Activated B cell treated with CpG ODN at 0.5 μM for 24 hours (primary cell): ENCODE data around the gene ERC2. TPM values are rescaled to one million over a fixed set of nuclear protein-coding genes. Genes with fewer than 3 reads are reported as not detected.

ENCODE experiments used
- ATAC-seq: fragments of 200-7000 bp; cut with Tn5 transposase; one replicate; pipeline ENCODE4 v1.10.0; 2021; ENCODE audit warnings: low read depth, mild to moderate bottlenecking, moderate library complexity
- CTCF ChIA-PET: fragments of 350-600 bp; sonication (Branson Sonifier 250); formaldehyde crosslinking; loops from one replicate; lab custom pipeline; 2021; ENCODE audit warnings: antibody characterized with exemption; lab: Charles Lee
- POLR2A ChIA-PET: fragments of 350-600 bp; sonication (Branson Sonifier 250); formaldehyde crosslinking; loops from one replicate; lab custom pipeline; 2021; ENCODE audit warnings: antibody characterized with exemption; lab: Charles Lee
- DNase-seq: peaks from one replicate; pipeline ENCODE4 v3.0.0; 2022
- H3K27ac Mint-ChIP-seq: one replicate; pipeline ENCODE4 v1.8.0; 2020; ENCODE audit warnings: mixed read lengths
- H3K27me3 Mint-ChIP-seq: one replicate; pipeline ENCODE4 v1.8.0; 2021; ENCODE audit warnings: mixed read lengths
- H3K36me3 Mint-ChIP-seq: one replicate; pipeline ENCODE4 v1.8.0; 2021; ENCODE audit warnings: low read depth, mixed read lengths
- H3K4me1 Mint-ChIP-seq: one replicate; pipeline ENCODE4 v1.8.0; 2021; ENCODE audit warnings: mixed read lengths
- H3K4me3 Mint-ChIP-seq: one replicate; pipeline ENCODE4 v1.8.0; 2020; ENCODE audit warnings: mild to moderate bottlenecking, mixed read lengths
- H3K9me3 Mint-ChIP-seq: one replicate; pipeline ENCODE4 v1.8.0; 2020; ENCODE audit warnings: mixed read lengths
- intact Hi-C: fragments of 100-400 bp; cut with micrococcal nuclease; formaldehyde crosslinking; loops from one replicate; pipeline ENCODE4 v1.15.1; 2024
- total RNA-seq: library from RNA; stranded (reverse); gene quantifications from 2 replicates; pipeline ENCODE4 v1.2.3, GENCODE V29; 2022
- TF ChIP-seq, protein P1 (sequence below): fragments of 200-600 bp; IDR thresholded peaks from one replicate; pipeline ENCODE4 v1.8.0; 2022; ENCODE audit warnings: antibody characterized with exemption, mild to moderate bottlenecking

The ERC2 gene
- total RNA-seq, 1 donor from 2014 or later, result not detected

DNA sequence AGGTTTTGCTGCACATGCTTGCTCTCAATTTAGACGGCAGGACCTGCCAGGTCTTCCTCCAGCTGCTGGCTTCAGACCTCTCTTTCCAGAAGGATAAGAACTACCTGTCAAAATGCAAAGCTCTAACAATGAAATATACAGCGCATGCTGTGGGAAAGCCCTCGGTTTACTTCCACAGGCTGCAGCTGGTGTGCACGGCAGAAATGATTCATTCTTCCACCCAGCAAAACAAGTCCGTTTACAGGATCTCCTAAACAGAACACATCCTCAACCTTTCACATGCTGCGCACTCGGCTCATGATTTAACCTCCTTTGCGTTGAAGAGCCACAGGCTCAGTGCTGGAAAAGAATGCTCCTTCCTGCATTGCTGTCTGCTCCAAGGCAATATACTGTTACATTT lies 888.8 kb downstream of the ERC2 start:
- ATAC-seq, result no peak
- H3K27me3 Mint-ChIP-seq, result no peaks in the 10 kb centered on the region

DNA sequence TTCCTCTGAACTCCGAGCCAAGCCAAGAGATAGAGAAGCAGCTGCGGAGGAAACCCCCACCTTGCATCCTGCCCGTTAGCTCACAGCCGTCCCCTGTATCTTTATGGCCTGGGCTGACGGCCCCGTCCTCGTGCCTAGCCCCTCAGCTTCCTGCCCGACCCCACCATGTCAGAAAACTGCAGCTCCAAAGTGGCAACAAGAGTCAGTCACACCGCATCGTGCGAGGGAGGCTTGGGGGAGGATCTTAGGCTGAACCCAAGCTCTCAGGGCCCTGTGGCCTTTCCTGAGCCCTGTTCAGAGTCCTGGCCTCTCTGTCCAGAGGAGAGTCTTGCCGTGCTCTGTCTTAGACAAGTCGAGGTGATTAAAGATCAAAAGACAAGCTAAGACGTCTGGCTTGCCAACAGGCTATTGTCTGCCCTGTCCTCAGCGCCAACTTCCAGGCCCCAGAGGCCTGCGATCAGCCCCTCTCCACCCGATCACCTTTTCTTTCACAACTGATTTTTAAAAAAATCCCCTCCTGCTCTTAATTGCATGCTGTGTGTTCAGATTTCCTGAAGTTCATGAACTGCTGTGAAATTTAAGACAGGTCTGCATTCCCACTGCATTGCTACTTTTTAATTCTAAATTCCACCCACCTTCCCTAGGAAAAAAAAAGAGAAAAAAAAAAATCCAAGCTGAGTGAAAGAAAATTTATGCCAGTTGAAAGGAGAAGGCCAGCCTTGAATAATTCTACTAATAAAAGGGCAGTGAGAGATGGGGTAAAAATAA lies 891.5 kb downstream of the ERC2 start:
- intact Hi-C loops, result no loop called here
- no peaks in the 10 kb centered on the region for H3K36me3 Mint-ChIP-seq
- TF ChIP-seq, protein P1, sequence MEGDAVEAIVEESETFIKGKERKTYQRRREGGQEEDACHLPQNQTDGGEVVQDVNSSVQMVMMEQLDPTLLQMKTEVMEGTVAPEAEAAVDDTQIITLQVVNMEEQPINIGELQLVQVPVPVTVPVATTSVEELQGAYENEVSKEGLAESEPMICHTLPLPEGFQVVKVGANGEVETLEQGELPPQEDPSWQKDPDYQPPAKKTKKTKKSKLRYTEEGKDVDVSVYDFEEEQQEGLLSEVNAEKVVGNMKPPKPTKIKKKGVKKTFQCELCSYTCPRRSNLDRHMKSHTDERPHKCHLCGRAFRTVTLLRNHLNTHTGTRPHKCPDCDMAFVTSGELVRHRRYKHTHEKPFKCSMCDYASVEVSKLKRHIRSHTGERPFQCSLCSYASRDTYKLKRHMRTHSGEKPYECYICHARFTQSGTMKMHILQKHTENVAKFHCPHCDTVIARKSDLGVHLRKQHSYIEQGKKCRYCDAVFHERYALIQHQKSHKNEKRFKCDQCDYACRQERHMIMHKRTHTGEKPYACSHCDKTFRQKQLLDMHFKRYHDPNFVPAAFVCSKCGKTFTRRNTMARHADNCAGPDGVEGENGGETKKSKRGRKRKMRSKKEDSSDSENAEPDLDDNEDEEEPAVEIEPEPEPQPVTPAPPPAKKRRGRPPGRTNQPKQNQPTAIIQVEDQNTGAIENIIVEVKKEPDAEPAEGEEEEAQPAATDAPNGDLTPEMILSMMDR, result no peak
- ATAC-seq, result no peak
- no peaks in the 10 kb centered on the region for H3K4me1 Mint-ChIP-seq
- peaks cover 3% of the 10 kb centered on the region for H3K9me3 Mint-ChIP-seq
- CTCF ChIA-PET, result interaction anchor here (0.6 kb wide), 1 partner anchor 143 kb away, joined by 3 read pairs; no protein-coding TSS in a partner anchor
- H3K27ac Mint-ChIP-seq, result no peak overlapping the region
- no peak overlapping the region for H3K4me3 Mint-ChIP-seq
- POLR2A ChIA-PET, result no interaction called here
- H3K27me3 Mint-ChIP-seq, result no peaks in the 10 kb centered on the region
- DNase-seq, result no peak

More for the DNA sequence above, 888.8 kb downstream of the ERC2 start:
- H3K4me1 Mint-ChIP-seq, result no peaks in the 10 kb centered on the region
- ChIA-PET CTCF (no interaction called here), POLR2A (no interaction called here)
- TF ChIP-seq, protein P1, result no peak
- H3K4me3 Mint-ChIP-seq, result no peak overlapping the region
- intact Hi-C loops, result no loop called here
- peaks cover 3% of the 10 kb centered on the region for H3K9me3 Mint-ChIP-seq
- no peak overlapping the region for H3K27ac Mint-ChIP-seq
- H3K36me3 Mint-ChIP-seq, result no peaks in the 10 kb centered on the region
- DNase-seq, result no peak

DNA sequence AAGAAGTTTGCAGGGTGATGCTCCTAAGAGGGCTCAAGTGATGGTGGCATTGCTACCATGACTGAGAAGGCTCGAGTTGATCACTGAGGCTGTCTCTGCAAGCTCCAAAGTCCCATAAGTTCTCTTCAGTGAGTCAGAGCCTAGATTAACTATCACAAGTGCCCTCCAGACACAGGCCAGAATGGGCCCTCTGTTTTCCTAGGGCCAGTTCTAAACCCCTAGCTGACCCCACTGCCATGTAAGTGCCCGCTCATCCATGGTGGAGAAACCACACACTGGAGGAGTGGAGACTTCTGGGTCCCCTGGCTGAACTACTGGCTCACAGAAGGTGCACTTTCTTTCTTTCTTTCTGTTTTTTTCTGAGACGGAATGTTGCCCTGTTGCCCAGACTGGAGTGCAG lies 893.6 kb downstream of the ERC2 start:
- no peak for DNase-seq
- ChIA-PET CTCF (no interaction called here), POLR2A (no interaction called here)
- Mint-ChIP-seq H3K27me3 (peaks cover 2% of the 10 kb centered on the region), H3K9me3 (no peaks in the 10 kb centered on the region), H3K27ac (no peak overlapping the region), H3K36me3 (no peaks in the 10 kb centered on the region), H3K4me3 (no peak overlapping the region), H3K4me1 (no peaks in the 10 kb centered on the region)
- ATAC-seq, result no peak
- TF ChIP-seq, protein P1, result no peak
- intact Hi-C loops, result no loop called here

DNA sequence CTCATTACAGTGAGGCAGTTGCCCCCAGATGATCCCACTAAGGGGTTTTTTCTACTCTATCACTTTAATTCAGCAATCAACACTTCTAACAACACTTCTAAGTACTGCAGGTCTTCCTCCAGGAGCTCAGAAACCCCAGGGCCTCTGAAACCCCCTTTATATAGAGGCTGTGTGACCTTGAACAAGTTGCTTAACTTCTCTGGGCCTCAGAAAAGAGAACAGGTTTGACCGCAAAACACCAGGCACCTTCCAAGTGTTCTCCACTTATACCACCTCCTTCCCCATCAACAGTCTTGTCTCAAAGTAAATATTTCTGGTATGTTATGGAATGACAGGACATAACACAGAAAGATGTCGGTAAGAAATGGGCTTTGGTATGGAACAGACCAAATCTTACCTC lies 895.5 kb downstream of the ERC2 start:
- no peak overlapping the region for H3K27ac Mint-ChIP-seq

DNA sequence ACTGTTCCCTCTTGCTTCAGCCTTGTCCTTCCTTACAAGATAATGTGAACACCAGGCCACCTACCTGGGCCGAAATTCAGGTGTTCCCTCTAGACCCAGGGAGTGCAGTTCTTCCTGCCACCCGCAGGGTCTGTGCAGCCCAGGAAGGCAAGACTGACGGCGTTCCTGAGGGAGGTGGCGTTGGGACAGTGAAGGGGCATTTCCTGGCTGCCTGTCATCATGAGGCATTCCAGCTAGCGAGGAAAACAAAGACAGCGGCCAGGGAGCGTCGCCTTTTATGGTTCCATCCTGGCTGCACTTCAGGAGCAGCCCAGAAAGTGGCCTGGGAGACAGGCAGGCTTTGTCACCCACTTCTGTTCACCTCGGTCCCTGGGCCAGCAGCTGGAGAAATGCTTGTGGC lies 896.4 kb downstream of the ERC2 start:
- ATAC-seq, result no peak
- Mint-ChIP-seq H3K4me3 (no peak overlapping the region), H3K27me3 (peaks cover 2% of the 10 kb centered on the region), H3K27ac (no peak overlapping the region), H3K36me3 (no peaks in the 10 kb centered on the region), H3K4me1 (no peaks in the 10 kb centered on the region), H3K9me3 (no peaks in the 10 kb centered on the region)
- intact Hi-C loops, result no loop called here
- DNase-seq, result no peak
- POLR2A ChIA-PET, result no interaction called here
- CTCF ChIA-PET, result no interaction called here
- TF ChIP-seq, protein P1, result no peak

More for the DNA sequence above, 895.5 kb downstream of the ERC2 start:
- H3K27me3 Mint-ChIP-seq, result peaks cover 2% of the 10 kb centered on the region
- TF ChIP-seq, protein P1, result no peak
- intact Hi-C loops, result no loop called here
- no peaks in the 10 kb centered on the region for H3K36me3 Mint-ChIP-seq
- ChIA-PET CTCF (no interaction called here), POLR2A (no interaction called here)
- no peaks in the 10 kb centered on the region for H3K9me3 Mint-ChIP-seq
- no peaks in the 10 kb centered on the region for H3K4me1 Mint-ChIP-seq
- no peak for DNase-seq
- no peak for ATAC-seq
- no peak overlapping the region for H3K4me3 Mint-ChIP-seq
